GM21576 (cell line): ENCODE data around the gene HEG1.

Experiments
- ATAC-seq: cut with Tn5 transposase; IDR thresholded peaks from one replicate; pipeline ENCODE4 v1.9.1; 2021; ENCODE audit warnings: mild to moderate bottlenecking, moderate library complexity; ENCODE audit not compliant: unreplicated experiment

HEG1 gene

GRCh38 chr3:125072749-125073389 lies 17.1 kb upstream of the HEG1 start:
- ATAC-seq, result no peak

DNA sequence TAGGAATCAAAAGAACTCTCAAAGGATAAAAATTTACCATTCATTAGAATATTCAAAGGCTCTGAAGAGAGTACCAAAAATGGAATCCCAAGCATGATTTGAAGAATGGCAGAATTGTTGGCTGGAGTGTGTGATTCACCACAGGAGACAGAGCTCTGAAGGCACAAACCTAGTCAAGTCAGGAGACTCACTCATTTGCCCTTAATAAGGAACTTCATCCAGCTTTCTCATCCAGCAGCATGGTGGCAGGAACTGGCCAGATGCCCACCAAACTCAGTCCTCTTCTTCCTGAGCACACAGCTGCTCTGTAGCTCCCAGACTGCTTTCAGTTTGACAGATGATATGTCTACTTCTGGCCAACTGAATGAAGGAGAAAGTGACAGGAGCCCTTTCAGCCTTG lies 16.5 kb upstream of the HEG1 start:
- no peak for ATAC-seq

DNA sequence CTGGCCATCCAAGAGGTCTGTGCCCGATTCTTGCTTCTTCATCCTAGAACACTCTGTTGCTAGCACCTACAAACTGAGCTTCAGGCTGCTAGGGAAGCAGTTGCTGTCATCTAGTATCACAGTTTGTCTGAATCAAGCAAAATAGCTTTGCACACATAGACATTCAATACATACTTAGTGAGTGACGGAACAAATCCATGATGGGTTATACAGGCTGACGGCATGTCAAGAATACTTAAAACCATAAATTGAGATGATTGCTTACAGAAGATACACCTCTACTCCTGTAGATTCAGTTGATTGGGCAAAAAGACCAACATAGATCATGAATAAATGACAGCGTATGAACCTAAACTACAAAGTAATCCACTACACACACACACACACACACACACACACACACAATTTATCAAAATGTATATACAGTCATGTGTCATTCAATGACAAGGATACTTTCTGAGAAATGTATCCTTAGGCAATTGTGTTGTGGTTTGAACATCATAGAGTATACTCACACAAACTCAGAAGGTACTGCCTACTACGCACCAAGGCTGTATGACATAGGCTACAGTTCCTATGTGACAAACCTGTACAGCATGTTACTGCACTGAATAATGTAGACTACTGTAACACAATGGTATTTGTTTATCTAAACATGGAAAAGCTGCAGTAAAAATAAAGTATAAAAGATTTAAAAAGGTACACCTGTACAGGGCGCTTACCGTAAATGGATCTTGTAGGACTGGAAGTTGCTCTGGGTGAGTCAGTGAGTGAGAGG lies 14.4 kb upstream of the HEG1 start:
- ATAC-seq, result no peak

- ATAC-seq, result no peak
These were observed 13.7 kb upstream of the HEG1 start for GRCh38 chr3:125069452-125069851.

GRCh38 chr3:125068265-125068664 lies 12.5 kb upstream of the HEG1 start:
- no peak for ATAC-seq

DNA sequence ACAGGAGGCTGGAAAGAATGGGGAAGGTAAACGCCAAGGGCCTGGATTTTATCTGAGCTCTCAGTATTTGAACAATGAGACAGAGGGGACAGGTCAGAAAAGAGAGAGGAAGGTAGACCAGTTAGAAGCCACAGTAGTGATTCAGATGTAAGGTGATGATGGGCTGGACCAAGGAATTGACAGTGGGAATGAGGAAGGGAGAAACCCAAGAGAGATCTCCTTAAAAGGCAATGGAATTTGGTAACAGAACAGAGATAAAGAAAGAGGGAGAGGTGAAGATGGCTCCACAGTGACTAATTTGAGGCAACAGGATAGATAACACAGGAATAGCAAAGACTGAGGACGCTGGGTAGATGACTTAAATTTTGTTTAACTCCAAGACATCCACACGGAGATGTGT lies 11.4 kb upstream of the HEG1 start:
- ATAC-seq, result no peak

GRCh38 chr3:125062904-125063618 lies 7.3 kb upstream of the HEG1 start:
- no peak for ATAC-seq

GRCh38 chr3:125061646-125062045 lies 5.8 kb upstream of the HEG1 start:
- no peak for ATAC-seq

- no peak for ATAC-seq
These were observed 5.4 kb upstream of the HEG1 start for GRCh38 chr3:125061170-125061569.

GRCh38 chr3:125059488-125060245 lies 3.9 kb upstream of the HEG1 start:
- ATAC-seq, result no peak

DNA sequence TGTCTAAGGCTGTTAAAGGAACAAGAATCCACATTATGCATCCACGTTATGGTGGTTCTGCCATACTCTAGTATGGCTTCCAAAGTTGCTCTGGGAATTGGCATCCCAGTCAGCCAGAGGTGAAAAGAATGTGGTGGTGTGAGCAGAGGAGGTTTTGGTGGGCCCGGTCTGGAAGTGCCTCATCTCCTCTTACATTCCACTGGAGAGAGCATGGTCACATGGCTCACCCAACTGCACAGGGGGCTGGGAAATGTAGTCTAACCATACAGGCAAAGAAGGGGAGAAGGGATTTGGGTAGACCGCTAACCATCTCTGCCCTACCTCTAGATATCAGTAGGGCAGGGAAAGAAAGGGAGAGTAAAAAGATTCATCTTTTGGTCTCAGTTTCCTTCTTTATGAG lies 3.2 kb upstream of the HEG1 start:
- ATAC-seq, result no peak

DNA sequence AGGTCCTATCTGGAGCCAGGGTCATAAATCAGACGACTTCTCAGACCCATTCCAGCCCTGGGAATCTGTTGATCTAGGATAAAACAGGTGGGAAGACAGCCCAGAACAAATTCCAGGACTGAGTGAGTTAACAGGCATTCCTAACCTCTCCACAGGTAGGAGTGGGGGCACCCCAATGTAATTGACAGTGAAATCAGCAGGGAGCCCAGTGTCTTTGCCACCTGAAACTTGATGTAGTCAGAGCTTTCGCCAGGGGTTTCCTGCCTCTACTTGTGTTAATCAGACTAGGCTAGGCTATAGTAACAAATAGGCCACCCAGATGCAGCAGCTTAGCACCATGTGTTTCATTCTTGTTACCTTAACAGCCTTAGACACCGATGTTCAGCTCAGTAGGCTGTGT lies 2.7 kb upstream of the HEG1 start:
- ATAC-seq, result no peak

- ATAC-seq, result no peak
These were observed 1.5 kb upstream of the HEG1 start for GRCh38 chr3:125057186-125057850.

- peak; percentile 21 for ATAC-seq
These were observed 375 bp downstream of the HEG1 start for GRCh38 chr3:125055331-125055912.

DNA sequence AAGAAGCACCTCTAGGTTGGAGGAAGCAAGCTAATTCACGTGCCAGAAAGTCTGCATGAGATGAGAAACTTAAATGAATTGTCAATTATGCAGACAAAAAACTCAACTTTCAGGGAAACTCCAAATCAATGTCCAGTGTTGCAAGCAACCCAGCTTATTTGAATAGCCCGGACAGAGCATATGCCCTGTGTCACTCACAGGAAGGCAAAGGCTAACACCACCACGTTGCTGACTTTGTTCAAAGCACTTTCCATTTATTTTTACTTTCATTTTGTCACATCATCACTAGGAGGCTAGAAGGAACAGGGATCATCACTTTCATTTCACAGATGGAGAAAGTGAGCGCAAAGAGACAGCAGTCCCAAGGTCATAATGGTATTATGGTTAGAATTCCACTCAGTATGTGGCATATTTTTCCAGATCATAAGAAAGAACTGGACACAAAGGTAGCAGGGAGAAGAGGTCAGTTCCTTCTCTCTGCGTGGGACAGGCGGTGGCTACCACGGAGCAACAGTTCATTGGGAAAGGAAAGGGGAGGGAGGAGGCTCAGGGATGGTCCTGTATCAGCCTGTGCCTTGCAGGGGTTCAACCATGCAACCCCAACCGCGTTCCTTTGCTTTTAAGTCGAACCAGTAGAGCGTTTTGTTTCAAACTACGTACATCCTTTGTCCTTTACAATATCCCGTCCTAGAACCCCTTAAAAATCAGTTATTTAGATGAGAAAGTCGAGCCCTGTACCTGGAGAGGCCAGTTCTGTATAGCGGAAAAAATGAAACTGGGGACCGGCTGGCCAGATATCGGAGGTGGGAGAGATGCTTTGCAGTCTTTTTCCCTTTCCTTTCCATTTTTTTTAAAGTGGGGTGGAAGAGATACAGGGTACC lies 1.1 kb downstream of the HEG1 start:
- ATAC-seq, result no peak

DNA sequence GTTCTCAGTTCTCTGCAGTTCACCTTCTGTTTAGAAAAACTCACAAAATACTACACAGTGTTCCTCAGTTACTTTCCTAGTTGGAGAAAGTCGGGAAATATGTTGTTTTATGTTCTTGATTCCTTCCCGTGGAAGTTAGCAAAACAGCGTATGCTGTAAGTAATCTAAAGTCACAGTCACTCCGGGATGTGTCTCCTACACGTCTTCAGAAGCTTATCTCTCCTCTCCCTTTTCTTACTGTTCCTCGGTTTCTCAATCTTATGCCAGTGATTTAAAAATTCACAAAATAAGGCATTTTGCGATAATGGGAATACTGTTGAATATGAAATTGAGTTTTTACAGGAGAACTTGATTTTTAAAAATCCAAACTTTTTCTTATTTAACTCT lies 1.7 kb downstream of the HEG1 start:
- no peak for ATAC-seq

DNA sequence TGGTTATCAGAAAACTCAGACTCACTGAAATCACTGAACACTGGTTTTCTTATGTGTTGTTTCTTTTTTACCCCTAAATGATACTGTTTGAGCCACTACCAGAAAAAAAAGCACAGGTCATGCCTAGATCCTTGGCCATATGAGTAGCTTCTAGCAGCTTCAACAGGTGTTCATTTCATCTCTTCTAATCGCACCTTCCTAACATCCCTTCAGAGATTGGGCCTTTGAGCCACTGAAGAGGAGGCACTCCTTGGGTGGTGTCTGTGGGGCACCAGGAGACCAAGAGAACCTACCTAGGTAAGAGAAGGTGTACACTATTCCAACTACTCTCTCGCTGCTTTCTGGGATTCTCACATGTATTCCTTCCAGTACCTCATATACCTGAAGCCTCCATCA lies 2.5 kb downstream of the HEG1 start:
- no peak for ATAC-seq

DNA sequence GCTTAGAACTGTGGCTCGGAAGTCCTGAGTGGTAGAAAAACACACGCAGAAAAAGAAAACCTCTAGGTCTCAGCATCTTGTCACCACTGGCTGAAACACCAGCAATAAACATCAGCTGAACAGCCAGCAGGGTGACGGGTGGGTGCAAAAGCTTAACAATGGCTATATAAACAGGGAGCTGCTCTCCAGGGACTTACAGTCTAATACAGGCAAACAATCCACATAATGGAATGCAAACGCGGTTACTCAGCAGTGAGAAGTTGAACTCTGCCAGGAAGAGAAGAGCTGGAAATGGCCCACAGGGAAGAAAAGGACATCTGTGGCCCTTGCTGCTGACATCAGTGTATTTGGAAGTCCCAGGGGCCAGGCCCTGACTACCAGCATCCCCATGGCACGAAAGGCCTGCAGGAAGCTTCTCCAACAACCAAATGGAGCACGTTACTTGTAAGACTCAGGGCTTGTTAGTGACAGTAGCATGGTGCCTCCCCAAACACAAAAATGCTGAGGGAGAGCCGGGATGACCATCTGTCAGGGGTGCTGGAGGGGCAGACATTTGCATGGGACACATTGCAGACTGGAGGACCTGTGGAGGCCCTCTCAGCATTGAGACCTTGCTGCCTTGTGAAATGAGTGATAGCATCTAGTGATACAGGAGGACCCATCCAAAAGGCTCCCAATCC lies 3.0 kb downstream of the HEG1 start:
- no peak for ATAC-seq
